Omental fat pad (tissue), 4 donors: Measurements from ENCODE around the gene SLC9A3. TPM values are rescaled to one million over a fixed set of nuclear protein-coding genes. Genes with fewer than 3 reads are reported as not detected.

Experiments
- ATAC-seq: fragments of 150-250 bp; one replicate; pipeline ENCODE4 v1.9.1; 2016; ENCODE audit warnings: mild to moderate bottlenecking, moderate library complexity; ENCODE audit not compliant: low FRiP score
- DNase-seq: peaks from one replicate; pipeline ENCODE4 v3.0.0-alpha.2; 2019; ENCODE audit warnings: low spot score
- total RNA-seq, 4 donors: library from RNA; depleted of rRNA; stranded (reverse); fragments of >200 nt; gene quantifications; one replicate each; pipeline ENCODE4 v1.1.0, GENCODE V29; 2016
- TF ChIP-seq, protein P1 (sequence below), 3 donors: fragments of 450-650 bp; IDR thresholded peaks; one replicate each; pipeline ENCODE4 v1.5.1; 2016 to 2017; ENCODE audit warnings: antibody characterized with exemption in 3 of 3, mild to moderate bottlenecking in 3 of 3, moderate library complexity in 2 of 3

SLC9A3 gene
- total RNA-seq, 4 donors from 2014 or later, result 1.0 to 4.3 (median 1.7) TPM

DNA sequence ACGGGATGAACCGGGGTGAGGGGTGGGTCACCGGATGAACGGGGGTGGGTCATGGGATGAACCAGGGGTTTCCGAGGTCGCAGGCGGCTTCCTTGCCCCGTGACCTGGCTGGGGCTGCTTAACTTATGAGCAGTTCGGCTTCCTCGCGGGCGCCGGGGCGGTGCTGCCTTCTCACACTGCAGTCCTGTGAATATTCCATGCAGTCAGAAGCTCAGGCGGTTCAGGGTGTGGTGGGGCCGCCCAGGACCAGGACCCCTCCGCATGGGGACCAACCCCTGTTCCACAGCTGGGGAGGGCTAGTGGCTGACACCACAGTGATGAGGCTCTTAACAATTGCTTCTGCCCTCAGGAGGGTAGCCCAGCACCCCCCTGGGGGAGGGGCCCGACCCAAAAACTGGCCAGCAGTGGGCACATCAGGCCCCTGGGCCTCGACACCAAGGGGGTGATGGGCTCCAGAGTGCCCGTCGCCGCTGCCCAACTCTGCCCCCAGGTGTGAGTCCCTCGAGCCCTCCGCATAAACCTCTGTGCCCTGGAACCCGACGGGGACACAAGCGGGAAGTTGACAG lies 30.9 kb upstream of the SLC9A3 start:
- no peak for DNase-seq
- TF ChIP-seq, protein P1, sequence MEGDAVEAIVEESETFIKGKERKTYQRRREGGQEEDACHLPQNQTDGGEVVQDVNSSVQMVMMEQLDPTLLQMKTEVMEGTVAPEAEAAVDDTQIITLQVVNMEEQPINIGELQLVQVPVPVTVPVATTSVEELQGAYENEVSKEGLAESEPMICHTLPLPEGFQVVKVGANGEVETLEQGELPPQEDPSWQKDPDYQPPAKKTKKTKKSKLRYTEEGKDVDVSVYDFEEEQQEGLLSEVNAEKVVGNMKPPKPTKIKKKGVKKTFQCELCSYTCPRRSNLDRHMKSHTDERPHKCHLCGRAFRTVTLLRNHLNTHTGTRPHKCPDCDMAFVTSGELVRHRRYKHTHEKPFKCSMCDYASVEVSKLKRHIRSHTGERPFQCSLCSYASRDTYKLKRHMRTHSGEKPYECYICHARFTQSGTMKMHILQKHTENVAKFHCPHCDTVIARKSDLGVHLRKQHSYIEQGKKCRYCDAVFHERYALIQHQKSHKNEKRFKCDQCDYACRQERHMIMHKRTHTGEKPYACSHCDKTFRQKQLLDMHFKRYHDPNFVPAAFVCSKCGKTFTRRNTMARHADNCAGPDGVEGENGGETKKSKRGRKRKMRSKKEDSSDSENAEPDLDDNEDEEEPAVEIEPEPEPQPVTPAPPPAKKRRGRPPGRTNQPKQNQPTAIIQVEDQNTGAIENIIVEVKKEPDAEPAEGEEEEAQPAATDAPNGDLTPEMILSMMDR (IDR thresholded peaks at IDR 0.05), result no peak
- ATAC-seq, result no peak

DNA sequence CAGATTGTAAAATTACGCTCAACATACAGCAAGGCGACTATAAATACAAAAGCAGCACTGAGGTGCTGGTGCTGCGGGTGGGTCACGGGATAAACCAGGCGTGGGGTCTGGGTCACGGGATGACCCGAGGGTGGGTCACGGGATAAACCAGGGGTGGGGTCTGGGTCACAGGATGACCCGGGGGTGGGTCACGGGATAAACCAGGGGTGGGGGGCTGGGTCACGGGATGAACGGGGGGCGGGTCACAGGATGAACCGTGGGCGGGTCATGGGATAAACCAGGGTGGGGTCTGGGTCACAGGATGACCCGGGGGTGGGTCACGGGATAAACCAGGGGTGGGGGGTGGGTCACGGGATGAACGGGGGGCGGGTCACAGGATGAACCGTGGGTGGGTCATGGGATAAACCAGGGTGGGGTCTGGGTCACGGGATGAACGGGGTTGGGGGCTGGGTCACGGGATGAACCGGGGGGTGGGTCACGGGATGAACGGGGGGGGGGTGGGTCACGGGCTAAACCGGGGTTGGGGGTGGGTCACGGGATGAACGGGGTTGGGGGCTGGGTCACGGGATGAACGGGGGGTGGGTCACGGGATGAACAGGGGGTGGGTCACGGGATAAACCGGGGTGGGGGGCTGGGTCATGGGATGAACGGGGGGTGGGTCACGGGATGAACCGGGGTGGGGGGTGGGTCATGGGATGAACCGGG lies 30.2 kb upstream of the SLC9A3 start:
- DNase-seq (no peak), ATAC-seq (no peak)
- TF ChIP-seq, protein P1 (IDR thresholded peaks at IDR 0.05), result no peak

DNA sequence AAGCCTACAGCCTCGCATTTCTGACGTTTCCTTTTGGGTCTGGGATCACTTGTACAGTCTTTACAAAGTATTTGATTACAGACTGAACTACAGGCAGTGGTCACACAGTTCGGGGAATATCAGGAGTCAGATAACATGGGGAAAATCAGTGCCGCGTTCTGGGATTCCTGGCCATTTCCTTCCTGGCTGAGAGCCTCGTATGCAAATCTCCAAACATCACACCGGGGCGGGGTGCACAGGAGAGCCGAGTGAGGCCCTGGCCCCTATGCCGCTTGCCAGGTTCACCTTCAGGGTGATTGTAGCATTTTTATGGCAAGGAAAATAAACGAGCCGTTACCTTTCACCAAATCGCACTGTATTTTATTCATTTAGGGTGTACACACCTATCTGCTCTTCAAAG lies 29.6 kb upstream of the SLC9A3 start:
- ATAC-seq (no peak), DNase-seq (peak; percentile 10)
- TF ChIP-seq, protein P1 (IDR thresholded peaks at IDR 0.05), result no peak

DNA sequence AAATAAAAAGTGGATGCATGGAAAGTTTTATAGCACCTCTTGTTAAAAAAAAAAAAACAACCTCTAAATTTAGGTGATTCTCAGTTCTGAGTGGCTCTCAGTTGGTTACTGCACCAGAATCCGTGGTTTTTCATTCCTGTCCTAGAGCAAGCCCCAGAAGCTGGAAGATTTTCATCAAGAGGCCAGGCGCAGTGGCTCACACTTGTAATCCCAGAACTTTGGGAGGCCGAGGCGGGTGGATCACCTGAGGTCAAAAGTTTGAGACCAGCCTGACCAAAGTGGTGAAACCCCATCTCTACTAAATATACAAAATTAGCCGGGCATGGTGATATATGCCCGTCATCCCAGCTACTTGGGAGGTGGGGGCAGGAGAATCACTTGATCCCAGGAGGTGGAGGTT lies 27.2 kb upstream of the SLC9A3 start:
- TF ChIP-seq, protein P1 (IDR thresholded peaks at IDR 0.05), result no peak
- ATAC-seq (no peak), DNase-seq (no peak)

DNA sequence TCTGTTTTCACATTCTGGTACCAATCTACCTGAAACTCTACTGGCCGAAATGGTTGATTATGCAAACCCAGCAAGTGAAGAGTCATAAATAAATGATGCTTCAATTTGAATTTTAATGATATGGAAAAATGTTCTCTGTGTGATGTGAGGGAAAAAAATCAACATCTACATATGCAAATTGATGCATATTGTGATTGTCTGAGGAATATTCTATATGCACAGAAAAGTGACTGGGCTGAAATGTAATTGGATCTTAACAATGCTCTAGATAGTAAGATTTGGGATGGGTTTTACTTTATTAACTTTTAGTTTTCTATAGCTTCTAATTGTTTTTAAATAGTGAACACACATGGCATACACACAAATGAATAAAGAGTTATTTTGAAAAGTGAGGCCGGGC lies 25.0 kb upstream of the SLC9A3 start:
- TF ChIP-seq, protein P1 (IDR thresholded peaks at IDR 0.05), result no peak
- DNase-seq, result no peak
- ATAC-seq, result no peak

DNA sequence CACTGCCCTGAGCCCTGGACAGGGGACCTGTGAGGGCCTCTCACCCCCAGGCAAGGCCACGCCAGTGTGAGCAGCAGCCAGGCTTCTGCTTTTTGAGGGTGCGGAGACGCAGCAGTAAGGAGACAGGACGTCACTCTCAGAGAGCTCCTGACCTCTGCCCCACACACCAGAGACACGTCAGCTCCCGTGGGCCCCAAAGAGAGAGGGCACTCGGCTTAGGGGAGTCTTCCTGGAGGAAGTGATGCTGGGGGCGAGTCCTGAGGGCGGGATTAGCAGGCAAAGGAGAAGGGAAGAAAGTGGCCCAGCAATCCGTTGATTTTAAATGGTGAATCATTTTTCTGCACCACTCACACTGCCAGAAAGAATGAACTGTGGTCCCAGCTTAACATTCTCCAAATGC lies 24.0 kb upstream of the SLC9A3 start:
- DNase-seq, result no peak
- ATAC-seq, result no peak
- TF ChIP-seq, protein P1 (IDR thresholded peaks at IDR 0.05), result no peak
